Loucy (cell line): ENCODE data around the gene CCDC88A.
"Not testable (repeated sequence)": the region's sequence is repeated elsewhere in the genome, so short reads cannot be mapped to it uniquely, and the experiment has no call there.

Experiments used
- CTCF ChIP-seq: fragments of 200-600 bp; sonication (generic); conservative IDR thresholded peaks from 2 replicates; pipeline ENCODE4 v1.5.1; 2014; ENCODE audit warnings: mild to moderate bottlenecking, antibody characterized with exemption, low read length
- EZH2phosphoT487 ChIP-seq: fragments of 200-600 bp; IDR thresholded peaks from 2 replicates; pipeline ENCODE4 v1.6.1; 2018; ENCODE audit warnings: antibody characterized with exemption, mild to moderate bottlenecking, moderate library complexity, borderline replicate concordance

- not testable (repeated sequence) for TF ChIP-seq CTCF, EZH2phosphoT487
Observed at GRCh38 chr2:55450014-55450413, 30.4 kb upstream of the CCDC88A start.
